H1 (cell line): ENCODE data around the gene TNS3. TPM values are rescaled to one million over a fixed set of nuclear protein-coding genes. Genes with fewer than 3 reads are reported as not detected.

Experiments used
- CTCF ChIA-PET: fragments of 300-600 bp; sonication (Branson Sonifier 250); formaldehyde crosslinking; loops from one replicate; lab custom pipeline; 2021; ENCODE audit not compliant: partially characterized antibody; lab: Charles Lee
- POLR2A ChIA-PET: fragments of 300-600 bp; sonication (Branson Sonifier 250); formaldehyde crosslinking; loops from one replicate; lab custom pipeline; 2021; ENCODE audit warnings: inconsistent platforms; ENCODE audit not compliant: partially characterized antibody; lab: Charles Lee
- DNase-seq, 2 experiments: peaks; one replicate each; pipeline versions ENCODE4 v3.0.0 to v3.0.0-alpha.2; 2010 to 2022; ENCODE audit warnings: low spot score in 2 of 2, low read depth in 1 of 2, mixed read lengths in 1 of 2
- FAIRE-seq: peaks from 2 replicates; lab custom pipeline; 2011; peaks lifted over from hg19 to GRCh38; lab: Jason Lieb, UNC
- H2AFZ ChIP-seq: 2 replicates; pipeline ENCODE4 v1.8.1; 2012; ENCODE audit warnings: low read length, inconsistent platforms
- H2AK5ac ChIP-seq: 2 replicates; pipeline ENCODE4 v1.6.1; 2013; ENCODE audit warnings: low read depth, low read length
- H2BK120ac ChIP-seq: replicated peaks from 2 replicates; pipeline ENCODE3; 2013; ENCODE audit warnings: low read depth, low read length, inconsistent platforms
- H2BK12ac ChIP-seq: 2 replicates; pipeline ENCODE4 v1.6.1; 2013; ENCODE audit warnings: low read depth, low read length
- H2BK15ac ChIP-seq: 2 replicates; pipeline ENCODE4 v1.6.1; 2013; ENCODE audit warnings: low read length
- H2BK20ac ChIP-seq: 2 replicates; pipeline ENCODE4 v1.6.1; 2013; ENCODE audit warnings: low read length
- H2BK5ac ChIP-seq: 2 replicates; pipeline ENCODE4 v1.6.1; 2013; ENCODE audit warnings: low read depth, low read length
- H3K14ac ChIP-seq: 2 replicates; pipeline ENCODE4 v1.6.1; 2013; ENCODE audit warnings: inconsistent platforms; ENCODE audit not compliant: insufficient read length
- H3K18ac ChIP-seq: 2 replicates; pipeline ENCODE4 v1.6.1; 2013; ENCODE audit warnings: low read length; ENCODE audit errors: extremely low read depth
- H3K23ac ChIP-seq: 2 replicates; pipeline ENCODE4 v1.6.1; 2013; ENCODE audit warnings: inconsistent platforms; ENCODE audit not compliant: insufficient read length
- H3K23me2 ChIP-seq: 2 replicates; pipeline ENCODE4 v1.6.1; 2013; ENCODE audit warnings: low read depth, low read length
- H3K27ac ChIP-seq: 2 replicates; pipeline ENCODE4 v1.6.1; 2011; ENCODE audit warnings: low read depth, low read length, inconsistent platforms
- H3K27me3 ChIP-seq, 4 experiments: replicated peaks in 1 of 4; 1 replicate in 1 of 4; 2 replicates in 3 of 4; pipeline versions ENCODE4 v1.6.1 to v1.8.1; 2011 to 2013; ENCODE audit warnings: low read length in 3 of 4, mild to moderate bottlenecking in 3 of 4, inconsistent platforms in 2 of 4, mixed read lengths in 2 of 4, moderate library complexity in 1 of 4; ENCODE audit not compliant: control insufficient read depth in 3 of 4, insufficient read depth in 3 of 4; ENCODE audit errors: extremely low read depth in 1 of 4
- H3K36me3 ChIP-seq, 4 experiments: 2 replicates each; pipeline versions ENCODE4 v1.6.1 to v1.8.1; 2011 to 2013; ENCODE audit warnings: mild to moderate bottlenecking in 4 of 4, low read length in 3 of 4, moderate library complexity in 2 of 4, control low read depth in 1 of 4, inconsistent platforms in 1 of 4; ENCODE audit not compliant: insufficient read depth in 4 of 4, control insufficient read depth in 2 of 4
- H3K4ac ChIP-seq: replicated peaks from 2 replicates; pipeline ENCODE3; 2013; ENCODE audit warnings: low read length, low read depth, mixed read lengths, inconsistent platforms; ENCODE audit not compliant: insufficient read length
- H3K4me1 ChIP-seq, 4 experiments: replicated peaks in 1 of 4; 1 replicate in 1 of 4; 2 replicates in 3 of 4; pipeline versions ENCODE4 v1.6.1 to v1.8.1; 2011 to 2013; ENCODE audit warnings: low read length in 3 of 4, inconsistent platforms in 2 of 4, mixed read lengths in 1 of 4; ENCODE audit not compliant: insufficient read depth in 4 of 4, control insufficient read depth in 3 of 4
- H3K4me2 ChIP-seq, 2 experiments: 2 replicates each; pipeline versions ENCODE4 v1.6.1 to v1.8.1; 2011 to 2013; ENCODE audit warnings: low read depth in 2 of 2, low read length in 2 of 2, control low read depth in 1 of 2, inconsistent platforms in 1 of 2, mild to moderate bottlenecking in 1 of 2; ENCODE audit not compliant: insufficient read depth in 1 of 2
- H3K4me3 ChIP-seq, 4 experiments: fragments of 200-600, 300-600 bp in 1 of 4; sonication (generic), shearing (Covaris generic), sonication (Bioruptor Twin) in 1 of 4; 2 replicates each; pipeline versions ENCODE4 v1.5.1 to v1.8.1; 2011 to 2016; ENCODE audit warnings: low read length in 4 of 4, low read depth in 3 of 4, control low read depth in 2 of 4, inconsistent platforms in 2 of 4, mild to moderate bottlenecking in 2 of 4, mixed read lengths in 1 of 4, moderate library complexity in 1 of 4; ENCODE audit not compliant: insufficient read depth in 2 of 4; ENCODE audit errors: extremely low read depth in 1 of 4
- H3K56ac ChIP-seq: replicated peaks from 2 replicates; pipeline ENCODE3; 2013; ENCODE audit warnings: low read depth, mild to moderate bottlenecking, mixed read lengths, low read length, inconsistent platforms; ENCODE audit not compliant: insufficient read length
- H3K79me1 ChIP-seq: 2 replicates; pipeline ENCODE4 v1.6.1; 2013; ENCODE audit warnings: low read depth, low read length, control low read depth
- H3K79me2 ChIP-seq, 2 experiments: 2 replicates each; pipeline versions ENCODE4 v1.6.1 to v1.8.1; 2012 to 2013; ENCODE audit warnings: low read length in 2 of 2, mild to moderate bottlenecking in 2 of 2, inconsistent platforms in 1 of 2; ENCODE audit not compliant: insufficient read depth in 2 of 2, control insufficient read depth in 1 of 2
- H3K9ac ChIP-seq, 4 experiments: replicated peaks in 1 of 4; 1 replicate in 1 of 4; 2 replicates in 3 of 4; pipeline versions ENCODE4 v1.6.1 to v1.8.1; 2011 to 2013; ENCODE audit warnings: low read depth in 3 of 4, low read length in 3 of 4, control low read depth in 2 of 4, mild to moderate bottlenecking in 2 of 4, moderate library complexity in 2 of 4, inconsistent platforms in 1 of 4; ENCODE audit errors: extremely low read depth in 1 of 4
- H3K9me3 ChIP-seq, 2 experiments: 2 replicates each; pipeline versions ENCODE4 v1.6.1 to v1.8.1; 2012 to 2013; ENCODE audit warnings: mild to moderate bottlenecking in 2 of 2, moderate library complexity in 2 of 2, control low read depth in 1 of 2, inconsistent platforms in 1 of 2, low read depth in 1 of 2, low read length in 1 of 2, mixed read lengths in 1 of 2; ENCODE audit not compliant: insufficient read depth in 2 of 2
- H4K20me1 ChIP-seq, 2 experiments: replicated peaks in 1 of 2; 2 replicates each; pipeline versions ENCODE3 to v1.8.1; 2011 to 2013; ENCODE audit warnings: inconsistent platforms in 2 of 2, low read length in 2 of 2, mild to moderate bottlenecking in 1 of 2; ENCODE audit not compliant: insufficient read depth in 2 of 2, control insufficient read depth in 1 of 2
- H4K5ac ChIP-seq: 2 replicates; pipeline ENCODE4 v1.6.1; 2013; ENCODE audit warnings: low read length, low read depth, mixed read lengths, inconsistent platforms; ENCODE audit not compliant: insufficient read length
- H4K8ac ChIP-seq: 2 replicates; pipeline ENCODE4 v1.8.0; 2013; ENCODE audit warnings: mild to moderate bottlenecking, moderate library complexity, low read length, inconsistent platforms; ENCODE audit not compliant: insufficient read depth; ENCODE audit errors: extremely low read depth
- H4K91ac ChIP-seq: replicated peaks from 2 replicates; pipeline ENCODE3; 2013; ENCODE audit warnings: low read length, mixed read lengths, inconsistent platforms; ENCODE audit not compliant: insufficient read length
- CTBP2 ChIP-seq: IDR thresholded peaks from 2 replicates; pipeline ENCODE4 v1.7.0; 2011; ENCODE audit warnings: borderline replicate concordance, mild to moderate bottlenecking, moderate library complexity, mixed read lengths, low read length; ENCODE audit not compliant: insufficient read depth, insufficient read length
- WGBS, 2 experiments: shearing (Covaris generic) in 1 of 2; methylation state at CpG; one replicate each; pipeline versions ENCODE4 v1.1.6 to v1.1.7; 2013 to 2015; ENCODE audit warnings: low lambda C conversion rate in 2 of 2, mixed read lengths in 2 of 2, inconsistent platforms in 1 of 2, low coverage in 1 of 2, missing lambda C conversion rate in 1 of 2; ENCODE audit not compliant: insufficient replicate concordance in 2 of 2, insufficient coverage in 1 of 2, insufficient read length in 1 of 2; ENCODE audit errors: extremely low coverage in 1 of 2, missing lambda C conversion rate in 1 of 2; 5-methylcytosine and 5-hydroxymethylcytosine counted together
- polyA plus RNA-seq, 7 experiments: library from polyadenylated mRNA; depleted of rRNA in 3 of 7; stranded (reverse) in 5 of 7; unstranded in 2 of 7; fragments of >200 nt in 5 of 7; fragments of 200-250 nt in 2 of 7; gene quantifications; 1 replicate in 5 of 7; 2 replicates in 1 of 7; 4 replicates in 1 of 7; pipeline versions ENCODE4 v1.2.1 to v1.2.3, GENCODE V29; 2011 to 2013; ENCODE audit warnings: missing spikeins in 2 of 7, mixed read lengths in 2 of 7
- total RNA-seq: library from RNA; stranded (reverse); fragmentation: NEBNext Ultra II Directional; extraction: Animal tissue kit (Norgen Biotek cat#: 25700); gene quantifications from 2 replicates; pipeline ENCODE4 v1.2.1, GENCODE V29; 2021
- TF ChIP-seq, protein P1 (sequence below): IDR thresholded peaks from 2 replicates; pipeline ENCODE4 v1.6.1; 2011; ENCODE audit warnings: low read depth, mild to moderate bottlenecking, low read length; ENCODE audit not compliant: insufficient read depth

TNS3 gene
- total and polyA plus RNA-seq, 2 of the 8 experiments (the other 6 are each of a cell fraction or from before 2014, with no cell fraction given), result 11.9 to 24.2 TPM

GRCh38 chr7:47484923-47485639 lies 96.8 kb downstream of the TNS3 start:
- Histone ChIP-seq H3K36me3 (no peaks in the 10 kb centered on the region), H4K91ac (no peak overlapping the region), H3K14ac (no peak overlapping the region), H3K18ac (no peak overlapping the region), H3K4me3 (no peak overlapping the region), H4K20me1 (peaks cover 17 to 42% of the 10 kb centered on the region in 2 experiments), H3K9ac (no peak overlapping the region), H3K27ac (no peak overlapping the region), H4K8ac (no peak overlapping the region), H2BK5ac (no peak overlapping the region), H3K79me1 (peaks cover 6% of the 10 kb centered on the region), H3K4me1 (peaks cover 4 to 23% (median 10%) of the 10 kb centered on the region in 4 experiments), H2BK20ac (no peak overlapping the region), H3K4ac (no peak overlapping the region), H2BK120ac (no peak overlapping the region), H3K79me2 (no peaks in the 10 kb centered on the region), H3K27me3 (peaks cover 14 to 37% (median 33%) of the 10 kb centered on the region in 4 experiments), H3K4me2 (no peak overlapping the region), H3K56ac (no peak overlapping the region), H4K5ac (no peak overlapping the region), H3K23ac (no peak overlapping the region), H2BK15ac (no peak overlapping the region), H3K23me2 (peaks cover 6% of the 10 kb centered on the region; the same call in 1 of the 2 replicates), H2AFZ (no peak overlapping the region), H2BK12ac (no peak overlapping the region), H2AK5ac (0 out of 2 replicates have a peak overlapping the region, but pooled peaks have one; percentile 70), H3K9me3 (peaks cover 0 to 12% of the 10 kb centered on the region in 2 experiments; a peak in 2 of 4 replicates)
- FAIRE-seq (no peak), DNase-seq (no peak)
- ChIA-PET POLR2A (interaction anchor here (1.0 to 1.2 kb wide), 2 partner anchors 9 to 84 kb away, joined by 3 read pairs; no protein-coding TSS in a partner anchor), CTCF (interaction anchor here (0.7 to 3.1 kb wide), 11 partner anchors 12 to 334 kb away, joined by 3 to 9 read pairs (median 4); no protein-coding TSS in a partner anchor)
- 89% methylated on average over 16 of the region's 17 CpGs; no CpG with 5 or more reads in 1 of the 2 experiments for WGBS, 2 experiments
- TF ChIP-seq, protein P1, sequence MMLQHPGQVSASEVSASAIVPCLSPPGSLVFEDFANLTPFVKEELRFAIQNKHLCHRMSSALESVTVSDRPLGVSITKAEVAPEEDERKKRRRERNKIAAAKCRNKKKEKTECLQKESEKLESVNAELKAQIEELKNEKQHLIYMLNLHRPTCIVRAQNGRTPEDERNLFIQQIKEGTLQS, result no peak
- no peak for TF ChIP-seq CTBP2
